Cortex of kidney (tissue), 1 donor: ENCODE data around the gene DHX36.

ENCODE experiments used
- DNase-seq: peaks from one replicate; lab custom pipeline; 2025; lab: John Stamatoyannopoulos, UW

The DHX36 gene

GRCh38 chr3:154224366-154224765 lies 99.9 kb downstream of the DHX36 start:
- DNase-seq = no peak

- DNase-seq = no peak
These were observed 100.8 kb downstream of the DHX36 start for GRCh38 chr3:154223519-154223918.
